Measurements from ENCODE around the gene POC5.

POC5 gene

DNA sequence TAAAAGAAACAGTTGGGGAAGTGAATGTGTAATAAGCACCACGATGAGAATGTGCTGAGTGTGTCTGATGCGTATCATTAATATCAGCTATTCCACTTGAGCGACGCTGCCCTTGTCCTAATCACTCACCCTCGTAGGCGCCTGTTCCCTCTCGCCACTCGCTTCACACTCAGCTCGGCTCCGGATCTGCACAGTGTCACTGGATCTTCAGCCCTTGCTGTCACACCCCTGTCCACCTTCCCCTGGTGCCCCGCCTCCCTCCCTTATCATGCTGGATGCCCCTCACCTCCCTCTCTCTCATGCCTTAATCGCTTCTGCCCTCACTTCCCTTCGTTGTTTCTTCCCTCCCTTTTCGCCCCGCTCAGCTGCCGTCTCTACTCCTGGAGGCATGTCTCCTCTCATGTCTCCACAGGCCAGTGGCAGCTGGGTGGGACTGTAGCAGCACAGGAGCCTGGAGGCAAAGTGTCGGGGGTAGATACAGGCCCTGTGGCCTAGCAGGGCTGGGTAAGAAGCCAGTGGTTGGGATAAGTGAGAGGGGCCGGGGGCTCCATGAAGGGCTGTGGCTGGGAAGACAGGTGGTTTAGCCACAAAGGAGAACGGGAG is 62.4 kb downstream of the POC5 start:
- no peak for TF ChIP-seq GATA3 (IDR thresholded peaks at IDR 0.05; ENCODE audit: low read depth, low read length)
- no peak for TF ChIP-seq GATA2 (IDR thresholded peaks at IDR 0.05; ENCODE audit: low read depth, low read length)

DNA sequence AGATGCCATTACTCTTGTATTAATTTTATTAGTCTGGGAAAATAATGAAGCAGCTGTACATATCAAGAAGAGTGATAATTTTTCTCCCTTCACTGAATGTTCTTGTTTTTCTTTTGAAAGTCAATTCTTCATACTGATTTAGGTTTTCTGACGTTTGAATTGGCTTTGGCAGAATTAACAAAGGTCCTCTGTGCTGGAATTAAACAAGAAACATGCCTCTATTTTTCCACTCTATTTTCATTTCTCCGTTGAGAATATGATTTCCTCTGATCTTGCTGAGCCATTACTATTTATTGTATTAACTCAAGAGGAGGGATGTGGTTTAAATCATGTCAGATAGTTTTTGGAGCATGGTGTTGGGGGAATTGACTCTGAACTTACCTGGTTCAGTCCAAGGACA is 63.7 kb downstream of the POC5 start:
- TF ChIP-seq GATA2 (IDR thresholded peaks at IDR 0.05; ENCODE audit: low read depth, low read length) (no peak), GATA3 (IDR thresholded peaks at IDR 0.05; ENCODE audit: low read depth, low read length) (no peak)

DNA sequence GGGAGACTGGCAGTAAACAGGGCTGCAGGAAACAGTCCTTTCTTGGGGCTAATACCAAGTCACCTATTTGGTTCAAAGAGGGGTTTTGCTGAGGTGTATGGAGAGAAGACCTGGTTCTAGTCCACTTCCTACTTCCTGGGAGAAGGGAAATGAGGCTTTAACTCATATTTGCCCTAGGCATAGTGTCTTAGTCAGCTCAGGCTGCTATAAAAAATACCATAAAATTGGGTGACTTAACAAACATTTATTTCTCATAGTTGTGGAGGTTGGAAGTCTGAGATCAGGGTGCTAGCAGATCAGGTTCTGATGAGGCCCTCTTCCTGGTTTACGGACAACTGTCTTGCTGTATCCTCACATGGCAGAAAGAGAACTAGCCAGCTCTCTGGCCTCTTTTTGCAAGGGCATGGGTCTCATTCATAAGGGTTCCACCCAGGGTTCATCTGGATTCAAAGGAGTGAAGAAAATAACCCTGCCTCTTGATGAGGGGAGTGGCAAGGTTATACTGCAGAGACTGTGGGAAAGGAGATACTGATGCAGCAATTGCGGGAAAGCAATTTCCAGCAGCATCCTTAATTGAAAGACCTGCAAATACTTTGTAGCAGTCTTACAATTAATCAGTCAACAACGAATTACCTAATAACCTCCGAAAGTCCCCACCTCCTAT is 65.5 kb downstream of the POC5 start:
- TF ChIP-seq GATA2 (IDR thresholded peaks at IDR 0.05; ENCODE audit: low read depth, low read length) (no peak), GATA3 (IDR thresholded peaks at IDR 0.05; ENCODE audit: low read depth, low read length) (no peak)

DNA sequence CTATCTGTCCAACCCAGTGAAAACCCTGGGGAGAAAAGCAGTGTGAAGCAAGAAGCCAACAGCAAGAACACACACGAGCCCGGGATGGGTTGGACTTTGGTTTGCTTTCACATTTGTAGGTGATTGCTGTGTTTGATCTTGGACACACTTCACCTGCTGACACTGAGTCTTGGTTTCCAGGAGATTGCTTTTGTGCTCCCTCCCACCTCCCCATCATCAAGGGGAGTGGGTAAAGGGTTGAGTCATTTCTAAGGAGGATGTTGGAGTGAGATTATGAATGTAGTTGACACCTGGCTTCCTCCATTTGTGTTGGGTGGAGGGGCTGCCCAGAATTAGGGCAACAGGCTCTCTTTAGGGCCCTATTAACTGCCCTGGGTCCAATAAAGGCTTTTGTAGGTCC is 68.5 kb downstream of the POC5 start:
- TF ChIP-seq GATA2 (IDR thresholded peaks at IDR 0.05; ENCODE audit: low read depth, low read length), result no peak
- no peak for TF ChIP-seq GATA3 (IDR thresholded peaks at IDR 0.05; ENCODE audit: low read depth, low read length)

DNA sequence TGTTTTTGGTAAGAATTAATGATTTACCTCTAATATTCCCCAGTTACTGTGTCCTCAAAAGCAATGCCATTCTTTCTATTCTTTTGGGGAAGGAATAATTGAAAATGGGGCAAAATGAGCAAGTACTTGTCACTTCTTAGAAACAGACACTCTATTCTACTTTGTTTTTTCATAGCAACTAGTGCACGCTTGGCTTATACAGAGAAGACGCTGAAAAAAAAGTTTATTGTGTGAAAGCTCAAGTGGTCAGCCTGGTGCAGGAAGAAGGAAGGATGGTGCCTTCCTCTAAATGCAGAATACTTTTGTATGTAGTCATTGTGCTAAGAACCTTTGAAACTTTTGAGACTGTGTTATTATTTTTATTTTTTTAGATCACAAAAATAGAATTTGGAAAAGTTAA is 76.4 kb downstream of the POC5 start:
- no peak for TF ChIP-seq GATA3 (IDR thresholded peaks at IDR 0.05; ENCODE audit: low read depth, low read length)
- no peak for TF ChIP-seq GATA2 (IDR thresholded peaks at IDR 0.05; ENCODE audit: low read depth, low read length)

DNA sequence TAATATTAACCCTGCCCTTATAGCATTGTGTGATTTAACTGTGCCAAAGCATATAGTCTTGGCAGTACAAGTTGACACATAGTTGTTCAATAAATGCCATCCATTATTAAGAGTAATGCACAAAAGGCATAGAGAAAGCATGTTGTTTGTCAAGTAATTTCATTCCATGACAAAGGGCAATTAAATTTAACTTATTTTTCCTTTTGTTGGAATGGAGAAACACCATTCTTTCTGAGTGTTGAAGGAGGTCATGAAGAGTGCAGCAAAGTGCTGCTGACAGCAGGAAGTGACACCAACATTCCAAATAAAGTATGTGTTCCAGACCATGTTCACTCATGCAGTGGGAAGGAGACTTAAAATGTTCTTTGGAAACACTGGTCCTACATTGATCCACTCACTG is 76.8 kb downstream of the POC5 start:
- TF ChIP-seq GATA3 (IDR thresholded peaks at IDR 0.05; ENCODE audit: low read depth, low read length), result no peak
- no peak for TF ChIP-seq GATA2 (IDR thresholded peaks at IDR 0.05; ENCODE audit: low read depth, low read length)

DNA sequence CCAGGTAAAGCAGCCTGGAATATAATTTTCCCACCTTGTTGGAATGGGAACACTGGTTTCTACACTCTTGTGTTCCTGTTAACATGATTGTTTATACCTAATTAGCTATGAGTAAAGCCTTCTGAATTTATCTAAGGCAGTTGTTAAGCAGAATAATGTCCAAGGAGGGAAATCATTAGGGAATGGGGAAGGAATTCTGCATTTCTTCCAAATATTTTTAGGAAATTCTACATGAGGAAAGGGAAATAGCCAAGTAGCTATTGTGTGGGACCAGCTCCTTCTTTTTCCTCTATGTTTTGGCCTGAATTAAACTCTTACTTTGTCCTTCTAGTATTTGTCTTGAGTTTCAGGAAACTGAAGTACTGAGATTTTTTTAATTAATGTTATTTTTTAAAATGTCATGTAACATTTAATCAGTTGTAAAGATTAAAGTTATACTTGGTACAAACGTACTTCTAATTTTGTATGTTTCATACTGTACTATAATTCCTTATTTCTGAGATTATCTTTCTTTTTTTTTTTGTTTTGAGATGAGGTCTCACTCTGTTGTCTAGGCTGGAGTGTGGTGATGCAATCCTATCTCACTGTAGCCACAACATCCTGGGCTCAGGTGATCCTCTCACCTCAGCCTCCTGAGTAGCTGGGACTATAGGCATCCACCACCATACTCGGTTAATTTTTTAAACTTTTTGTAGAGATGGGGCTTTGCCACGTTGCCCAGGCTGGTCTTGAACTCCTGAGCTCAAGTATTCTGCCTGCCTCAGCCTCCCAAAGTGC is 77.5 kb downstream of the POC5 start:
- no peak for TF ChIP-seq GATA3 (IDR thresholded peaks at IDR 0.05; ENCODE audit: low read depth, low read length)
- TF ChIP-seq GATA2 (IDR thresholded peaks at IDR 0.05; ENCODE audit: low read depth, low read length), result no peak

DNA sequence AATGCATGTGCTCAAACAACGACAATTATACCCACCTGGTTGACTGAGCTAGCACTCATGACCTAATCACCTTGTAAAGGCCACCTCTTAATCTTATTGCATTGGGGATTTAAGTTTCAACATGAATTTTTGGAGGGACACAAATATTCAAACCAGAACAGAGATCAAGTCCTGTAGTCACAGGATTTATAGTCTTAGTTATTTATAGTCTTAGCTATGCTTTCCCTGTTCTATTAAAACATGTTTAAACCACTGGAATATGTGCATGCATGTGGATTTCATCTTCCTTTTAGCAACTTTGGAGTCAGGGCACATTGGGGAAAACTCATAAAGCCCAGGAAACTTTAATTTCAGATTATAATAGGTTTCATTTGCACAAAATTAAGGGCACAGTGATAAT is 79.3 kb downstream of the POC5 start:
- TF ChIP-seq GATA2 (IDR thresholded peaks at IDR 0.05; ENCODE audit: low read depth, low read length) (no peak), GATA3 (IDR thresholded peaks at IDR 0.05; ENCODE audit: low read depth, low read length) (no peak)

DNA sequence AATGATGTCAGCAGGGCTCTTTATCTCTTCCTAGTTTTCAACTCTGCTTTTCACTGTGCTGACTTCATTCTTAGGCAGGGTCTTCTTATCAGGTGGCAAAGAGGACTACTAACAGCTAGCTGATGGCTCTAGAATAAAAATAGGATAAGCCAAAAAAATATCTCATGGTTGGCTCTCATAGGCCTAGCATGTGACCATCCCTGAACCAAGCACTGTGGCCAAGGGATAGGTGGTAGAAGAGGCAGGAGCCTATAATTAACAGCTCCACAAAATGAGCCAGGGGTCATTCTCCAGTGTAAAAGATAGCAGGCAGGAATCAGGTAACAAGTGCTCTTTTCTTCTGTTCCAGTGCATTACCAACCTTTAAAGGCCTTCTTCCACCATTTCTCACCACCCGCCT is 84.9 kb downstream of the POC5 start:
- TF ChIP-seq GATA2 (IDR thresholded peaks at IDR 0.05; ENCODE audit: low read depth, low read length), result no peak
- TF ChIP-seq GATA3 (IDR thresholded peaks at IDR 0.05; ENCODE audit: low read depth, low read length), result no peak

DNA sequence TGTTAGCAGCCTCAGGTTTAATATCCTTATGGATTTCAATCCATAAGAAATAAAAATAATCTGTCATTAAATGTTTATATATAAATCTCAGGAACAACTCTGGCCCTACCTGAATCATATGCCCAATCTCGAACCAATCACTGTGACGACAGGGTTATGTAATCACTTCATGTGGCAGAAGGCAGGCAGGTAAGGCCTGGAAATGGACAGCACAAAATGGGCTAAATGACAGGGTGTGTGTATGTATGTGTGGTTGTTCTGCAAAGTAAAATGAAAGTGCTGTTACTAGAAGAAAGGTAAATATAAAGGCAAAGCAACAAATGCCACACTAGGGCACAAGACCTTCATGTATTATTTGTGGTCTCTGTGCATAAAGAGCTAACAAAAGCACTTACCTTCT is 86.4 kb downstream of the POC5 start:
- TF ChIP-seq GATA3 (IDR thresholded peaks at IDR 0.05; ENCODE audit: low read depth, low read length) (no peak), GATA2 (IDR thresholded peaks at IDR 0.05; ENCODE audit: low read depth, low read length) (no peak)

DNA sequence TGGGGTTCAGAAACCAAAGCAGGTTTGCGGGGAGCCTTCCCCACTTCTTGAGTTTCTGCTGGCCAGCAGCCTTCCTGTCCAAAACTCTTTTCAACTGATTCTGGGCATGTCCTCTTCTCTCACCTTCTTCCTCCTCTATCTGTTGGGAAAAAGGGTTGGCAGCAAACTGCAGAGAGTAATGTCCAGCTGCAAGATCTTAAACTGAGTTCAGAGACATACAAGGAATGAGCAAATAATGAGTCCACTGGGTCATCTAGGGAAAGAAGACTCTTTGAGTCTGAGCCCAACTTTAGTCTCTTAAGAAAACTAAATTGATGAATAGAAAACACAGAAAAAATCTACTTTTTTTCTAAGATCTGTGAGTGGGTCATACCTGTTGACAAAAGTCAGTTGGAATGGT is 89.4 kb downstream of the POC5 start:
- TF ChIP-seq GATA2 (IDR thresholded peaks at IDR 0.05; ENCODE audit: low read depth, low read length) (no peak), GATA3 (IDR thresholded peaks at IDR 0.05; ENCODE audit: low read depth, low read length) (no peak)

DNA sequence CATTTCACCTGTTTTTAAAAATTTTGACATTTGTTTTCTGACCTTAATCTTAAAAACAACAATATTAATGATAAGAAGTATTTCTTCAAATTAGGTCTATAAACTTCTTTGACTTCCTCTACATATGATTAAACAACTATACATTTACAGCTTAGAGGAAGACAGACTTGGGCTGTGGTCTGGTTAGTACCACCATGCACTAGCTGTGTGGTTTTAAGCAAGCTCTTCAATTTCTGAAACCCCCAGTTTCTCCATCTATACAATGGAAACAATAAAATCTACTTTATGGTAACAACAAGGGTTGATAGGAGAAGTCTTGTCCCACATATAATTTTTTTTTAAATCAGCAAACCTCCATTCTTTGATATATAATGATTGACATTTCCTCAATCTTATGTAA is 90.3 kb downstream of the POC5 start:
- TF ChIP-seq GATA3 (IDR thresholded peaks at IDR 0.05; ENCODE audit: low read depth, low read length) (no peak), GATA2 (IDR thresholded peaks at IDR 0.05; ENCODE audit: low read depth, low read length) (no peak)
